GM19025 (cell line): ENCODE results near the gene SCO1.
A peak's percentile ranks its signal among the peaks of the same experiment; 100 is the strongest.

Source experiments
- ATAC-seq: cut with Tn5 transposase; IDR thresholded peaks from one replicate; pipeline ENCODE4 v1.9.1; 2021; ENCODE audit warnings: mild to moderate bottlenecking, low read depth, moderate library complexity; ENCODE audit not compliant: unreplicated experiment

SCO1 gene

DNA sequence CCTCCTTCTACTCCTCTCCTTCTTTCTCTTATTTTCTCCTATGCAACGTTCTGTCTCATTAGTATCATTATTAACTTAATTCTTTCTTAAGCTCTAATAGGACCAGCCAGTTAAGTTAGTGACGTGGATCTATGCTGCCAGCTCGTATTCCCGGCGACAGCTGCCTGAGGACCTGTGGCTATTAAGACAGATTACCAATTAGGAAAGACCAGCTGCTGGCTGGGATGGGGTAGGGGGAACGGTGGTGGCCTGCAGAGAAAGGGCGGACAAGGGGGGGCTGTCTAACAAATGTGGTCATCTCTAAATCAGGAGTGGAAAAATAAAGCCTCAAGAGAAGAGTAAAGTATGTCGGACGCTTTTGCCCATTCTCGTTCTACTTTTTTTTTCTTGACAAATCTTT is 39.5 kb downstream of the SCO1 start:
- ATAC-seq = no peak

DNA sequence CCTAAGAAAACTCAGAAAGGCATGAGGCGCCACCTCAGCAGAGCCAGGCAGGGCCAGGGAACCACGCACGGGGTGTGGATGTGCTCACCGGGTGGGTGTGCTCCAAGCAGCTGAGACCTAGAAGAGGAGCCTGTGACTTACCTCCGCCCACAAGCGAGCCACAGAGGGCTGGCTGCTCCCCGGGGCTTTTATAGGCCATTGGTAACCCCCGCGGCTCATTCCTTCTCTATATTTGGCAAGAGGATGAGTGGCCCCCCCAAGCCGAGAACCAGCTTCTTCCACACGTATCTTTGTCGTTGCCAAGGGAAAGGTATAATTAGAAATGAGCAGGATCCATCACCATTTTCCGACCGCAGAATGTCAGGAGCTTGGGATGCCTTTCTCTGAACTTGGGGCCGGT is 40.2 kb downstream of the SCO1 start, which contains the start of gene MYH3:
TSS of gene MYH3 (minus strand) at position 162 of the 400 bp plus-strand sequence. CDS start 2,245 bp downstream, outside the sequence.
- no peak for ATAC-seq

- ATAC-seq = no peak
These were observed 43.3 kb downstream of the SCO1 start for GRCh38 chr17:10653987-10654386.

DNA sequence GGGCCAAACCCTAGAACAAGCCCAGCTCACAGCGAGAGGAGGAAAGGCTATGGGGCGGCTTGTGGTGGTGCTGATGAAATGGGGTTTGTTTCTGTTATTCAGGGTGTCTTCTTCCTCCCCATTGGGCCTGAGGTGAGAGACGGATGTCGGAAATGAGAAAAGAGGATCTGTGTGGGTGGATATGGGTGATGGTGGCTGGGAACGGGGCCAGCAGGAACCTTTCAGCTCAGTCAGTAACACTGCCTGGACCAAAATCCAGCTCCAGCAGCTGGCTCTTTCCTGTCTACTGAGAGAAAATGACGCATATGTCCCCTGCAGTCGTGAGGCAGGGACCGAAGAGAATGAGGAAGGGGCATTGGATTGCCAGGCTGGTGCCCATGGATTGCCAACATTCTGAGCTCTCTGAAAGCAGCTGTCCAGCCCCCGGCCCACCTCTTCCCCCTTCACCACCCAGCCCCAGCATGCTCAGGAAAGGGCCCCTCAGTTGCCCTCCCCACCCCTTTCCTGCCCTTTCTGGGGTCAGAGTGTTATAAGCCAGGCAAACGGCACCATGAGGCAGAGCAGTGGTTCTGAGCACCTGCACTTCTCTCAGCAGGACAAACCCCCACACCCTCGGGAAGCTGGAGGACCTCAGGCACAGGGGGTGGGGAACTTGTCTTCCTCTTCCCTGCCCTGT is 44.2 kb downstream of the SCO1 start:
- ATAC-seq = no peak

DNA sequence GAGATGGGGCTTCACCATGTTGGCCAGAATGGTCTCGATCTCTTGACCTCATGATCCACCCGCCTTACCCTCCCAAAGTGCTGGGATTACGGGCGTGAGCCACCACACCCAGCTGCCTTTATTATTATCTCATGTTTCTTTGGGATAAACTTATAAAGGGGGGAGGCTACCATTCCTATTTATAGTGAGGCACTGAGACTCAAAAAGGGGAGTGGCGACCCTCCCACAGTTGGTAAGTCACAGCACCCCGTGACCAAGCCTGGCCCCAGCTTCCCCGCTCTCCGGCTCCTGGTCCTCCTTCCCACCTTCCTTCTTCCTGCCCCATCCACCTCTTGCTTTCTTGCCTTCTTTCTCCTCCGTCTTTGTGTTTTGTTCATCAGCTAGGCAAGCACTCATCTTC is 45.4 kb downstream of the SCO1 start:
- ATAC-seq = no peak

GRCh38 chr17:10649602-10650001 is 47.7 kb downstream of the SCO1 start:
- no peak for ATAC-seq

DNA sequence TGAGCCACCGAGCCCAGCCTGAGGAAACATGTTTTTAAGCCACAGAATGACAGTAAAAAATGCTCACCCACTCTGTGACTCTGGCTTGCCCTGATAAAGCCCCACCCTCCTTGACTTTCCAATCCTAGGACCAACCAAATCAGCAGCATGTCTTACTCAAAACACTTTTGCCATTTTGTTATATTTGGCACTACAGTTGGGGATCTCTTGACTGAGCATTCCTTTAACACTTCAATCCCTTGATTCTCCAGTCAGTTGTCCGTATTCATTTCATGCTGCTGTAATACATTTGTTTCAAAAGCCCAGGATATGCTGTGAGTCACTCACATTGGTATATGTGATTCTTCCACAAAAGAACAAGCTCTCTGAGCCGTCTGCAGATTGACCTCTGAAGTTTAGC is 48.4 kb downstream of the SCO1 start:
- ATAC-seq = no peak

DNA sequence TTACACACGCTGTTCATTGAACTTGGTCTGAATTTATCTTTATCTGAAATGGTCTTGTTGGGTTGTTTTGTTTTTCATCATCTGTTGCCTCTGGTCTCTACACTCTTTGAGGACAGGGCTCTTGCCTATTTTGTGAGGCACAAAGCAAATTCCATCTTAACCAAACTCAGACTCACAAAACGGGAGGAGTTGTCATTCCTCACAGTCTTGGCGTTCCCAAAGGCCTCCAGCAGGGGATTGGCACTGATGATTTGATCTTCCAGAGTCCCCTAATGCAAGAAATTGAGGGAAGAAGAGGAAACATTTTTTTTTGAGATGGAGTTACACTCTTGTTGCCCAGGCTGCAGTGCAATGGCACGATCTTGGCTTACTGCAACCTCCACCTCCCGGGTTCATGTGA is 49.0 kb downstream of the SCO1 start:
- ATAC-seq = no peak

GRCh38 chr17:10646392-10646990 is 50.8 kb downstream of the SCO1 start:
- ATAC-seq = no peak

DNA sequence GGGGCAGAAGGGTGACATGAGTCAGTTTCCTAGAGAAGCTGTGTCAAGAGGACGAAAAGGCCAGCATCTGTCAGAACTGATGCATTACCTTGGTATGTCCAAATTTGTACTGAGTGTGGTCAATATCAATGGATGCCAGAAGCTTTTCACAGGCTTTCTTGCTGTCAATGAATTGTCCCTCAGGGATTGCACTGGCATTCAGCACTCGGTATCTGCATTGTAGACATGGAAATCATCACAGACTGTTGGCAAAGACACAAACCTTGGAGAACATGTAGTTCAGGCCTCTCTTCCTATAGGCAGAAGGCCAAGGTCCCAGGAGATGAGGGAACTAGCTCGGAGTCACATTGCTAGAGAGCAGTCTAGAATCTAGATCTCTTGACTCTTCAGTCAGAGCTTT is 56.9 kb downstream of the SCO1 start:
- no peak for ATAC-seq

DNA sequence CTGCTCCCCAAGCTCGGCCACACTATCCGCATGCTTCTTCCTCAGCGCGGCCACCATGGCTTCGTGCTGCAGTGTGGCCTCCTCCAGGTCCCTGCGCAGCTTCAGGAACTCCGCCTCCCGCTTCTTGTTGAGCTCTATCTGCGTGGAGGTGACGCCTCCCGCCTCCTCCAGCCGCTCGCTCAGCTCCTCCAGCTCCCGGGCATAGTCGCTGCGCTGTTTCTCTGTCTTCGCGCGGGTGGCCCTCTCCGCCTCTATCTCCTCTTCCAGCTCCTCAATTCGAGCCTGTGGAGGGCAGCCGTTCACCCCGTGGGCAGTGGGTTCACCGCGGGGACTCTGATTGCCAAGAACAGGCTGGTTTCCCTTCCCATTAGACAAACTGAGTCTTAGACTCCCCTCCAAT is 59.2 kb downstream of the SCO1 start:
- no peak for ATAC-seq

- ATAC-seq = no peak
These were observed 62.0 kb downstream of the SCO1 start for GRCh38 chr17:10635290-10635689.

GRCh38 chr17:10633738-10634379 is 63.5 kb downstream of the SCO1 start:
- peak; percentile 82 for ATAC-seq

GRCh38 chr17:10631701-10632100 is 65.6 kb downstream of the SCO1 start:
- no peak for ATAC-seq

- no peak for ATAC-seq
These were observed 66.2 kb downstream of the SCO1 start for GRCh38 chr17:10631048-10631700.

DNA sequence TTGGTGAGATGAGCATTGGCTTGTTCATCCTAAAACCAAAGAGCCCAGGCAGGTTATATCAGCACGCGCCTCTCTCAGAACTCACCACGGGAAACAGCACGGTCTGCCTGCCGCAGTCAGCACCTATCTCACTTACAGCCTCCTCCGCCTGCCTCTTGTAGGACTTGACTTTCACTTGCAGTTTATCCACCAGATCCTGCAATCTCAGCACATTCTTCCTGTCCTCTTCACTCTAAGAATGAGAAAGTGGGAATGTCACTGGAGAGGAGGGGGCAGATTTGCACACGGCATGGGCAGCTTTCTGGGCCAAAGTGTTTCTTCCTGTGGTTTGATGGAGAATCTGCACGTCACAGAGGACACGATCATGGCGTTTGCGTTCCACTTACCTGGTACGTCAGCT is 67.6 kb downstream of the SCO1 start:
- ATAC-seq = no peak

- no peak for ATAC-seq
These were observed 68.6 kb downstream of the SCO1 start for GRCh38 chr17:10628756-10629155.

GRCh38 chr17:10626390-10626789 is 70.9 kb downstream of the SCO1 start:
- ATAC-seq = no peak

DNA sequence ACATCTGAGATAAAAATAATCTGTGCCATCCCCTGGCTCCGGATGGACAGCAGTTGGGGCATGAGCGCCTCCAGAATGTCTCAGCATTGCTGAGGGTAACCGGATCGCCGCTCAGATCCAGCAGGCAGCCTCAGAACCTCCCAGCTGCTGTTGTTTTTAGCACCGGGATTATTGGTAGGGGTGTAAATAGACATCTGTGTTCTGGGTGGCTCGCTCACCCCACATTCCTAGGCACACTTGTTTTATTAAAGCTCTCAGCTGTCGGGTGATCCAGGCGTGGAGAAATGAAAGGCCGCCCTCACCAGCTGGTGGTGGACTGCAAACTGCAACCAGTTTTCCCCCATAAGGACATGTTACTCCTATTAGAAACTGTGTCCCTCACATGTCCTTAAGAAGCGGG is 72.4 kb downstream of the SCO1 start:
- no peak for ATAC-seq

DNA sequence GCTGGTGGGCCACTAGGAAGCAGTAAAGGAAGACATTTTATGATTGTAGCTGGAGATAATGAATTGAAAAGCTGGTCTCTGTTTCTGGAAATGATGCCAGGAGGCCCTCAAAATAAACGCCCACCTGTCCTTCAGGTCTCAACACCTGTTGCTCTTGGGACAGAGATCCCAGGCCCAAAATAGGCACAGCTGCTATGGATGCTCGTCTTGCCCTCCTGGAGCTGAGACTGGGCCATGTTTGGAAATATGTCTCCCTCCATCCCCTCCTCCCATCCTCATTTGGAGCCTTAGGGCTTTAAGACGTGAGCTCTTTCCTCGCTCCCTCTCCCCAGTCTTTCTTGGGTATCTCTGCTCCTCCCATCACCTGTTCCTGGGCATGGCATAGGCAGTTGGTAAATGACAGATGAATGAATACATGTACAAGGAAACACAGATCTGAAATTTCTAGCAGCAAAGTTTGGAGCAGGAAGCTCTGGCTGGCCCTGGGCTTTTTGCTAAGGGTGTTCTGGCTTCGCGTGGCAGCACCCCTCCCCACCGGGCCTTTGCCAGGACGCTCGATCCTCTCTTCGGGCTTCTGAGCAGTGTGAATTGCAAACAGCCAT is 73.5 kb downstream of the SCO1 start:
- ATAC-seq = no peak
